HepG2 (cell line): ENCODE results near the gene CNTN2. TPM values are rescaled to one million over a fixed set of nuclear protein-coding genes. Genes with fewer than 3 reads are reported as not detected.

Experiments used
- ATAC-seq: fragments of 200-7000 bp; cut with Tn5 transposase; 3 replicates; pipeline ENCODE4 v1.9.1; 2020; ENCODE audit warnings: mild to moderate bottlenecking, moderate library complexity
- BruUV-seq: library from RNA; stranded (reverse); fragments of 400-500 nt; replicated peaks from 2 replicates; lab custom pipeline; 2021; lab: Mats Ljungman, UMichigan
- CTCF ChIA-PET: fragments of 300-600 bp; formaldehyde crosslinking; extraction: SDS; loops from one replicate; lab custom pipeline; 2021; ENCODE audit warnings: low total read pairs, inconsistent platforms, low intra/inter-chr PET ratio; lab: Yijun Ruan, JAX
- POLR2A ChIA-PET: fragments of 350-600 bp; sonication (Branson Sonifier 250); formaldehyde crosslinking; loops from one replicate; lab custom pipeline; 2020; ENCODE audit warnings: antibody characterized with exemption, inconsistent platforms; lab: Yijun Ruan, JAX
- DNase-seq: peaks from one replicate; pipeline ENCODE4 v3.0.0-alpha.2; 2015; ENCODE audit warnings: low spot score
- FAIRE-seq: peaks from 3 replicates; lab custom pipeline; 2011; peaks lifted over from hg19 to GRCh38; lab: Jason Lieb, UNC
- H2AFZ ChIP-seq: one replicate; pipeline ENCODE4 v1.6.1; 2011; ENCODE audit warnings: low read length, inconsistent platforms
- H3K27ac ChIP-seq: fragments of 300-600 bp; 3 replicates; pipeline ENCODE4 v1.8.0; 2011; ENCODE audit warnings: mixed run types, mild to moderate bottlenecking, mixed read lengths, low read length, inconsistent platforms; ENCODE audit not compliant: insufficient read depth; ENCODE audit errors: extremely low read length
- H3K27me3 ChIP-seq, 2 experiments: fragments of 200-600 bp in 1 of 2; 2 replicates in 1 of 2; 3 replicates in 1 of 2; pipeline versions ENCODE4 v1.6.0 to v1.8.0; 2011; ENCODE audit warnings: low read length in 2 of 2, mild to moderate bottlenecking in 2 of 2, moderate library complexity in 2 of 2, inconsistent platforms in 1 of 2; ENCODE audit not compliant: insufficient read depth in 2 of 2, control insufficient read depth in 1 of 2
- H3K36me3 ChIP-seq, 2 experiments: fragments of 200-600 bp in 1 of 2; replicated peaks in 1 of 2; 2 replicates in 1 of 2; 3 replicates in 1 of 2; pipeline versions ENCODE4 v1.5.1 to v1.8.0; 2011; ENCODE audit warnings: low read length in 2 of 2, inconsistent platforms in 1 of 2; ENCODE audit not compliant: insufficient read depth in 2 of 2, control insufficient read depth in 1 of 2
- H3K4me1 ChIP-seq: 2 replicates; pipeline ENCODE4 v1.5.1; 2012; ENCODE audit warnings: low read length, inconsistent platforms; ENCODE audit not compliant: insufficient read depth
- H3K4me2 ChIP-seq: 2 replicates; pipeline ENCODE4 v1.6.0; 2011; ENCODE audit warnings: low read depth, low read length, inconsistent platforms
- H3K4me3 ChIP-seq, 3 experiments: fragments of 200-600 bp in 1 of 3; sonication (generic), shearing (Covaris generic) in 1 of 3; replicated peaks in 1 of 3; 2 replicates each; pipeline ENCODE4 v1.5.1; 2011 to 2016; ENCODE audit warnings: low read length in 3 of 3, inconsistent platforms in 2 of 3, low read depth in 2 of 3, mild to moderate bottlenecking in 2 of 3, control low read depth in 1 of 3, mixed read lengths in 1 of 3; ENCODE audit not compliant: insufficient read depth in 1 of 3
- H3K79me2 ChIP-seq: one replicate; pipeline ENCODE4 v1.6.1; 2011; ENCODE audit warnings: low read length, inconsistent platforms; ENCODE audit not compliant: insufficient read depth
- H3K9ac ChIP-seq: 2 replicates; pipeline ENCODE4 v1.6.0; 2011; ENCODE audit warnings: mild to moderate bottlenecking, low read depth, low read length, inconsistent platforms; ENCODE audit not compliant: insufficient read depth
- H3K9me3 ChIP-seq: 2 replicates; pipeline ENCODE4 v1.5.1; 2012; ENCODE audit warnings: mild to moderate bottlenecking, low read length
- H4K20me1 ChIP-seq: 2 replicates; pipeline ENCODE4 v1.6.0; 2011; ENCODE audit warnings: inconsistent platforms, mild to moderate bottlenecking, low read length, moderate library complexity; ENCODE audit not compliant: insufficient read depth
- ATF4 ChIP-seq, 2 experiments: fragments of 450-650 bp in 1 of 2; sonication (generic) in 1 of 2; formaldehyde crosslinking; IDR thresholded peaks; 2 replicates each; pipeline versions ENCODE4 v1.5.0 to v1.8.0; 2020 to 2022; ENCODE audit warnings: mild to moderate bottlenecking in 1 of 2, missing genetic modification reagents in 1 of 2
- FOXA1 ChIP-seq, 2 experiments: fragments of 450-650 bp in 1 of 2; sonication (generic) in 1 of 2; formaldehyde crosslinking in 1 of 2; IDR thresholded peaks; 2 replicates each; pipeline versions ENCODE4 v1.4.0 to v1.6.1; 2016 to 2020; ENCODE audit warnings: missing genetic modification reagents in 1 of 2
- MAFG ChIP-seq: sonication (generic); formaldehyde crosslinking; IDR thresholded peaks from 2 replicates; pipeline ENCODE4 v1.5.1; 2020; ENCODE audit warnings: mild to moderate bottlenecking, missing genetic modification reagents
- MIXL1 ChIP-seq: IDR thresholded peaks from 2 replicates; pipeline ENCODE4 v1.6.1; 2016
- NAIF1 ChIP-seq: sonication (generic); formaldehyde crosslinking; IDR thresholded peaks from 2 replicates; pipeline ENCODE4 v1.5.0; 2020; ENCODE audit warnings: mild to moderate bottlenecking, missing genetic modification reagents, borderline replicate concordance
- SP1 ChIP-seq, 2 experiments: fragments of 450-650 bp in 1 of 2; sonication (generic) in 1 of 2; formaldehyde crosslinking in 1 of 2; IDR thresholded peaks; 2 replicates each; pipeline versions ENCODE4 v1.4.0 to v1.6.1; 2016 to 2020; ENCODE audit warnings: missing genetic modification reagents in 1 of 2
- ZNF276 ChIP-seq: sonication (generic); formaldehyde crosslinking; IDR thresholded peaks from 2 replicates; pipeline ENCODE4 v1.4.0; 2020; ENCODE audit warnings: mild to moderate bottlenecking, low read depth, missing genetic modification reagents
- ZNF451 ChIP-seq: sonication (generic); formaldehyde crosslinking; IDR thresholded peaks from 2 replicates; pipeline ENCODE4 v1.5.0; 2020; ENCODE audit warnings: mild to moderate bottlenecking, missing genetic modification reagents
- WGBS: methylation state at CpG from one replicate; pipeline ENCODE4 v1.1.6; 2017; ENCODE audit warnings: low lambda C conversion rate; 5-methylcytosine and 5-hydroxymethylcytosine counted together
- in situ Hi-C: cut with HindIII; loops from 2 replicates; pipeline ENCODE4 v1.10.0; 2017; ENCODE audit warnings: low pct_unique_long_range_greater_than_20kb; ENCODE audit not compliant: extremely low pct_ligation_motif_present
- intact Hi-C: fragments of 100-400 bp; cut with micrococcal nuclease; formaldehyde crosslinking; loops from one replicate; pipeline ENCODE4 v1.10.0; 2022; ENCODE audit not compliant: unreplicated experiment
- polyA plus RNA-seq, 8 experiments: library from polyadenylated mRNA; depleted of rRNA in 3 of 8; stranded (reverse) in 7 of 8; unstranded in 1 of 8; fragments of >200 nt; fragmentation: Illumina TruSeq in 4 of 8; extraction: Trizol in 4 of 8; gene quantifications; 2 replicates each; pipeline versions ENCODE4 v1.2.1 to v1.2.3, GENCODE V29; 2011 to 2016; ENCODE audit warnings: low read depth in 4 of 8, missing spikeins in 1 of 8, mixed read lengths in 1 of 8; ENCODE audit not compliant: insufficient read depth in 1 of 8
- total RNA-seq, 5 experiments: library from RNA; depleted of rRNA; stranded (reverse); fragments of >200 nt; fragmentation: Illumina TruSeq; extraction: Trizol; gene quantifications; 2 replicates each; pipeline ENCODE4 v1.2.3, GENCODE V29; 2016; ENCODE audit warnings: low read depth in 1 of 5

The CNTN2 gene
- total and polyA plus RNA-seq, 2 of the 13 experiments (the other 11 are each of a cell fraction or from before 2014, with no cell fraction given): not detected

- TF ChIP-seq ZNF276 (CRISPR knock-in tag): no peak
- TF ChIP-seq ATF4 (CRISPR knock-in tag; IDR thresholded peaks at IDR 0.05): no peak
- no peak for TF ChIP-seq ZNF451 (CRISPR knock-in tag)
- no peak for TF ChIP-seq MAFG
- no peak for TF ChIP-seq SP1 (IDR thresholded peaks at IDR 0.05)
- no peak for TF ChIP-seq SP1 (CRISPR knock-in tag; IDR thresholded peaks at IDR 0.05)
- no peak for TF ChIP-seq NAIF1
- no peak for TF ChIP-seq FOXA1 (IDR thresholded peaks at IDR 0.05)
- TF ChIP-seq FOXA1 (CRISPR knock-in tag; IDR thresholded peaks at IDR 0.05): no peak
Measured at GRCh38 chr1:205060746-205061145, 17.7 kb downstream of the CNTN2 start (continued).

- no peaks in the 10 kb centered on the region for H3K4me1 ChIP-seq
- H3K27me3 ChIP-seq: peaks cover 1 to 47% of the 10 kb centered on the region in 2 experiments; a peak in 3 of 5 replicates
- no peaks in the 10 kb centered on the region for H3K79me2 ChIP-seq
- ATAC-seq (peak; percentile 28), DNase-seq (no peak), FAIRE-seq (no peak)
- 33% methylated on average over 9 of the region's 14 CpGs for WGBS
- no peak for TF ChIP-seq MIXL1
- H4K20me1 ChIP-seq: no peaks in the 10 kb centered on the region
- no peak overlapping the region for H3K4me2 ChIP-seq
- H3K4me3 ChIP-seq: no peak overlapping the region
- POLR2A ChIA-PET: no interaction called here
- in situ Hi-C loops (loop anchor here (5.0 to 10.0 kb wide), 2 partner anchors 84 to 194 kb away; no protein-coding TSS in a partner anchor), intact Hi-C loops (loop anchor here (1.0 to 2.0 kb wide), 2 partner anchors 72 to 196 kb away; no protein-coding TSS in a partner anchor)
- no peaks in the 10 kb centered on the region for H3K36me3 ChIP-seq
- BruUV-seq: no TSS peak
- CTCF ChIA-PET: interaction anchor here (1.0 to 4.2 kb wide), 3 partner anchors 72 to 85 kb away, joined by 3 to 41 read pairs (median 14); no protein-coding TSS in a partner anchor
- H3K9ac ChIP-seq: no peak overlapping the region
- no peak overlapping the region for H2AFZ ChIP-seq
- H3K9me3 ChIP-seq: no peaks in the 10 kb centered on the region
- no peak overlapping the region for H3K27ac ChIP-seq
Measured at GRCh38 chr1:205061227-205061626, 18.2 kb downstream of the CNTN2 start.
